MCF 10A (cell line): ENCODE results near the gene PIK3C2G. TPM values are rescaled to one million over a fixed set of nuclear protein-coding genes. Genes with fewer than 3 reads are reported as not detected.

Experiments
- BruUV-seq: library from RNA; stranded (reverse); fragments of 400-500 nt; replicated peaks from 2 replicates; lab custom pipeline; 2021; lab: Mats Ljungman, UMichigan
- CTCF ChIA-PET: fragments of 300-600 bp; sonication (Branson Sonifier 250); formaldehyde crosslinking; extraction: SDS; loops from one replicate; lab custom pipeline; 2021; ENCODE audit warnings: antibody characterized with exemption, inconsistent platforms; lab: Yijun Ruan, JAX
- POLR2A ChIA-PET: fragments of 300-600, 350-650 bp; sonication (Branson Sonifier 250); formaldehyde crosslinking; extraction: SDS; loops from one replicate; lab custom pipeline; 2020; ENCODE audit warnings: antibody characterized with exemption, inconsistent platforms; lab: Yijun Ruan, JAX
- DNase-seq: peaks from one replicate; pipeline ENCODE4 v3.0.0-alpha.2; 2018; ENCODE audit not compliant: unreplicated experiment
- H3K27ac Mint-ChIP-seq: one replicate; pipeline ENCODE4 v1.8.0; 2022; ENCODE audit warnings: mild to moderate bottlenecking, low read depth, mixed read lengths; ENCODE audit not compliant: unreplicated experiment
- H3K27me3 Mint-ChIP-seq: one replicate; pipeline ENCODE4 v1.8.0; 2022; ENCODE audit warnings: mixed read lengths; ENCODE audit not compliant: insufficient read depth, unreplicated experiment
- H3K36me3 Mint-ChIP-seq: one replicate; pipeline ENCODE4 v1.8.0; 2022; ENCODE audit warnings: mild to moderate bottlenecking, moderate library complexity, mixed read lengths; ENCODE audit not compliant: insufficient read depth, unreplicated experiment
- H3K4me1 Mint-ChIP-seq: one replicate; pipeline ENCODE4 v1.8.0; 2022; ENCODE audit warnings: mixed read lengths; ENCODE audit not compliant: insufficient read depth, unreplicated experiment
- H3K4me3 Mint-ChIP-seq: one replicate; pipeline ENCODE4 v1.8.0; 2022; ENCODE audit warnings: mild to moderate bottlenecking, moderate library complexity, mixed read lengths; ENCODE audit not compliant: unreplicated experiment
- H3K9me3 Mint-ChIP-seq: one replicate; pipeline ENCODE4 v1.8.0; 2022; ENCODE audit warnings: mixed read lengths; ENCODE audit not compliant: unreplicated experiment
- intact Hi-C: fragments of 100-400 bp; cut with micrococcal nuclease; formaldehyde crosslinking; loops from 2 replicates; pipeline ENCODE4 v1.14.1; 2022
- total RNA-seq: library from RNA; stranded (reverse); gene quantifications from 2 replicates; pipeline ENCODE4 v1.2.3, GENCODE V29; 2022
- TF ChIP-seq, protein P1 (sequence below): fragments of 200-600 bp; IDR thresholded peaks from one replicate; pipeline ENCODE4 v1.8.0; 2022; ENCODE audit warnings: antibody characterized with exemption, mild to moderate bottlenecking; ENCODE audit not compliant: unreplicated experiment

The PIK3C2G gene
- total RNA-seq, 1 experiment from 2014 or later, result 10.6 TPM

DNA sequence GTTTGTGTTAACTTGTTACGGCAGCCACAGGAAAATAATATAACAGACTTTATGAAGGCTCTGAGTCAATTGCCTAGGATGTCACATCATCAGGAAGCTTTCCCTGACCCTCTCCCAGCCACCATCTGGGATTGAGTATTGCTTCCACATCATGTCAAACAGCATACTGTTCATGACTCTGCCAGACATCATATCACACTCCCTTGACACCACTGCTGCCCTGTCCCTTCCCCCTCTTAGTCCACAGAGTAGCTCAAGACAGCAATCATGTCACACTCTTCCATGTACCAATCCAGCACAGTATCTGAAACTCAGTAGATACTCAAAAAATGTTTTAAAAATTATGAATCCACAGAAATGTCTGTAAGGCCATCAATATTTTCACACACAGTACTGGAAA lies 168.0 kb downstream of the PIK3C2G start:
- peaks cover 10% of the 10 kb centered on the region for H3K36me3 Mint-ChIP-seq
- no peak overlapping the region for H3K27ac Mint-ChIP-seq
- DNase-seq, result no peak
- H3K9me3 Mint-ChIP-seq, result no peaks in the 10 kb centered on the region
- BruUV-seq, result no TSS peak
- H3K4me1 Mint-ChIP-seq, result peaks cover 10% of the 10 kb centered on the region
- no peaks in the 10 kb centered on the region for H3K27me3 Mint-ChIP-seq
- TF ChIP-seq, protein P1, sequence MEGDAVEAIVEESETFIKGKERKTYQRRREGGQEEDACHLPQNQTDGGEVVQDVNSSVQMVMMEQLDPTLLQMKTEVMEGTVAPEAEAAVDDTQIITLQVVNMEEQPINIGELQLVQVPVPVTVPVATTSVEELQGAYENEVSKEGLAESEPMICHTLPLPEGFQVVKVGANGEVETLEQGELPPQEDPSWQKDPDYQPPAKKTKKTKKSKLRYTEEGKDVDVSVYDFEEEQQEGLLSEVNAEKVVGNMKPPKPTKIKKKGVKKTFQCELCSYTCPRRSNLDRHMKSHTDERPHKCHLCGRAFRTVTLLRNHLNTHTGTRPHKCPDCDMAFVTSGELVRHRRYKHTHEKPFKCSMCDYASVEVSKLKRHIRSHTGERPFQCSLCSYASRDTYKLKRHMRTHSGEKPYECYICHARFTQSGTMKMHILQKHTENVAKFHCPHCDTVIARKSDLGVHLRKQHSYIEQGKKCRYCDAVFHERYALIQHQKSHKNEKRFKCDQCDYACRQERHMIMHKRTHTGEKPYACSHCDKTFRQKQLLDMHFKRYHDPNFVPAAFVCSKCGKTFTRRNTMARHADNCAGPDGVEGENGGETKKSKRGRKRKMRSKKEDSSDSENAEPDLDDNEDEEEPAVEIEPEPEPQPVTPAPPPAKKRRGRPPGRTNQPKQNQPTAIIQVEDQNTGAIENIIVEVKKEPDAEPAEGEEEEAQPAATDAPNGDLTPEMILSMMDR, result no peak
- no peak overlapping the region for H3K4me3 Mint-ChIP-seq
- POLR2A ChIA-PET, result no interaction called here
- CTCF ChIA-PET, result interaction anchor here (0.5 to 3.9 kb wide), 9 partner anchors 14 to 793 kb away, joined by 3 to 32 read pairs (median 5); no protein-coding TSS in a partner anchor
- intact Hi-C loops, result no loop called here

DNA sequence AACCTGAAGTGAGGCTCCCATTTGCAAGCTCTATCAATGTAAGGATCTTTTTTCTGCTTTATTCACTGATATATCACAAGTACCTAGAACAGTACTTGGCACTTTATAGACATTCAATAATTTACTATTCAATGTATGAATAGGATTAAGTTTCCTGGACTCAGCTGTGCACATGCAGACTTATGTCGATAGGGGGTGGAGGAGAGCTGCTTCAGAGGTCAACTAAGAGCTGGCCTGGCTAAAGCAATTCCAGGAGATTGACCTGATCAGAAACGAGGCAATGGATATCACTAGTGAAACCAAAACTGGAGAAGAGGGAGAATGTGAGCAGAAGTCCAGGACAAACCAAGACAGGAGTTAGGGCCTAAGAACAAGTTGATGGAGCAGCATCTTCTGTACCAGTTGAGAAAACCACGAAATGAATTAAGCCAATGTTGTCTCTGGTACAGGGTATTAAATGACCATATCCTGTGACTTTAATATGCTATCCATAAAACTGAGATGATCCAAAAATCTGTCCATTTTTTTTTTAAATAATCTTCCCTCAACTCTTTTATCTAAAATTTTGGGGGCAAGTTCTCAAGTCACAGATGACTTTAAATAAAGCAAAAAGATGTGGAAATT lies 169.2 kb downstream of the PIK3C2G start:
- H3K9me3 Mint-ChIP-seq, result no peaks in the 10 kb centered on the region
- CTCF ChIA-PET, result interaction anchor here (0.5 to 3.9 kb wide), 21 partner anchors 9 to 1681 kb away, joined by 3 to 32 read pairs (median 3); no protein-coding TSS in a partner anchor
- TF ChIP-seq, protein P1, result peak; percentile 91
- H3K27ac Mint-ChIP-seq, result no peak overlapping the region
- peak; percentile 70 for DNase-seq
- H3K4me1 Mint-ChIP-seq, result peaks cover 10% of the 10 kb centered on the region
- intact Hi-C loops, result loop anchor here (1.0 to 5.0 kb wide), 6 partner anchors 180 to 756 kb away; no protein-coding TSS in a partner anchor
- peaks cover 10% of the 10 kb centered on the region for H3K36me3 Mint-ChIP-seq
- POLR2A ChIA-PET, result interaction anchor here (0.8 kb wide), 1 partner anchor 252 kb away, joined by 3 read pairs; no protein-coding TSS in a partner anchor
- H3K27me3 Mint-ChIP-seq, result no peaks in the 10 kb centered on the region
- H3K4me3 Mint-ChIP-seq, result no peak overlapping the region
- BruUV-seq, result no TSS peak

DNA sequence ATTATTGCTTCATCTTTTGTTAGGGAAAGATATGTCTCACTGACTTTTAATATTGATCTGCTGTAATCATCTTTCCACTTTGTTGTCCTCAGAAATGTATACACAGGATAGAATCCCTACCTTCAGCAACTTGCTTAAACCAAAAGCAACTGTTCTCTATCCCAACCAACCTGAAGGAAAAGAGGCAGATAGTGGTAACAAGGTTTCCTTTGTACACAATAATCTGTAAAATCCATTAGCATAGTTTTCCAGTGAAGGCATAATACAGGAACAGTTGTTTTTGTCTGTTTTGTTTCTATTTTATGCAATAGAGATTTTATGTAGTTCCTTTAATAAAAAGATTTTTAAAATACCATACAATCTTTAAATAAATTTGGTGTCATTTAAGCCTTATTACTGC lies 170.5 kb downstream of the PIK3C2G start:
- TF ChIP-seq, protein P1, result no peak
- H3K36me3 Mint-ChIP-seq, result peaks cover 10% of the 10 kb centered on the region
- H3K4me1 Mint-ChIP-seq, result peaks cover 10% of the 10 kb centered on the region
- BruUV-seq, result no TSS peak
- H3K27ac Mint-ChIP-seq, result no peak overlapping the region
- H3K9me3 Mint-ChIP-seq, result no peaks in the 10 kb centered on the region
- intact Hi-C loops, result loop anchor here (2.0 to 5.0 kb wide), 4 partner anchors 276 to 699 kb away; no protein-coding TSS in a partner anchor
- no peak overlapping the region for H3K4me3 Mint-ChIP-seq
- no peaks in the 10 kb centered on the region for H3K27me3 Mint-ChIP-seq
- DNase-seq, result no peak
- ChIA-PET POLR2A (no interaction called here), CTCF (interaction anchor here (0.7 to 3.9 kb wide), 2 partner anchors 29 to 755 kb away, joined by 3 to 32 read pairs; no protein-coding TSS in a partner anchor)

DNA sequence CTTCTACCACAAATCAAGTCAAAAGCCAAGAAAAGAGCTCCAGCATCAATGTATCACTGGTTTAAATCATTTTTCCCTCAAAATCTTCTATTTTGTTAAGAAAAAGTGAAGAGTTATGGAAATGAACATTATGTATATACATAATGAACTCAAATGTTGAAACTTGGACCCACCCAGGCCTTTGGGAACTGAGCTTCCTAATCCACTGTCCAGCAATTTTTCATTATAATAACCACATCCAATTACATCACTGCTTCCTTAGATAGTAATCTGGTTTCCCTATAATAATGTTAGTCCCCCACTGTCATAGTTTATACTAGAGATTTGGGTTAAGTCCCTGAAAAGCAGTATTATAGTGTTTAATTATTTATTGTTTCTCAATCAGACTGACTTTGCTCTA lies 170.9 kb downstream of the PIK3C2G start:
- TF ChIP-seq, protein P1, result no peak
- intact Hi-C loops, result loop anchor here (5.0 kb wide), 3 partner anchors 275 to 430 kb away; no protein-coding TSS in a partner anchor
- BruUV-seq, result no TSS peak
- Mint-ChIP-seq H3K4me3 (no peak overlapping the region), H3K9me3 (no peaks in the 10 kb centered on the region), H3K4me1 (peaks cover 10% of the 10 kb centered on the region), H3K36me3 (peaks cover 10% of the 10 kb centered on the region), H3K27me3 (no peaks in the 10 kb centered on the region), H3K27ac (no peak overlapping the region)
- CTCF ChIA-PET, result interaction anchor here (0.5 kb wide), 1 partner anchor 172 kb away, joined by 3 read pairs; no protein-coding TSS in a partner anchor
- DNase-seq, result no peak
- POLR2A ChIA-PET, result interaction anchor here (0.7 kb wide), 1 partner anchor 13 kb away, joined by 3 read pairs; no protein-coding TSS in a partner anchor
